HL-60 (cell line): ENCODE measurements around the gene F13B.

Experiments
- CTCF ChIP-seq: IDR thresholded peaks from one replicate; pipeline ENCODE4 v1.5.1; 2011; ENCODE audit warnings: low read length, control low read depth, inconsistent platforms; ENCODE audit not compliant: insufficient read depth
- POLR2AphosphoS5 ChIP-seq: IDR thresholded peaks from 2 replicates; pipeline ENCODE4 v1.6.1; 2012; ENCODE audit warnings: low read depth
- REST ChIP-seq: IDR thresholded peaks from 2 replicates; pipeline ENCODE4 v1.6.1; 2012; ENCODE audit warnings: low read depth; ENCODE audit not compliant: insufficient replicate concordance

GRCh38 chr1:197016751-197017150 lies 50.3 kb downstream of the F13B start:
- TF ChIP-seq CTCF (no peak), POLR2AphosphoS5 (no peak), REST (no peak)
